DOHH2 (cell line): Measurements from ENCODE around the gene E2F3.

Experiments used
- H3F3A ChIP-seq: fragments of 200-600 bp; sonication (generic), shearing (Covaris generic); 2 replicates; pipeline ENCODE4 v1.6.0; 2016; ENCODE audit warnings: antibody characterized with exemption, mild to moderate bottlenecking; ENCODE audit not compliant: control insufficient read depth, insufficient read depth
- H3K27ac ChIP-seq: fragments of 200-600 bp; sonication (generic); 2 replicates; pipeline ENCODE4 v1.5.1; 2014; ENCODE audit warnings: low read depth, mild to moderate bottlenecking, low read length, moderate library complexity
- H3K27me3 ChIP-seq: fragments of 200-600 bp; sonication (generic); 2 replicates; pipeline ENCODE4 v1.6.1; 2014; ENCODE audit warnings: mild to moderate bottlenecking, low read length, mixed read lengths; ENCODE audit not compliant: control insufficient read depth
- H3K36me3 ChIP-seq: fragments of 200-600 bp; sonication (generic); 2 replicates; pipeline ENCODE4 v1.6.1; 2014; ENCODE audit warnings: mild to moderate bottlenecking, low read length, moderate library complexity, mixed read lengths; ENCODE audit not compliant: control insufficient read depth
- H3K4me1 ChIP-seq: fragments of 200-600 bp; sonication (generic); 2 replicates; pipeline ENCODE4 v1.6.1; 2014; ENCODE audit warnings: mild to moderate bottlenecking, low read length, mixed read lengths; ENCODE audit not compliant: control insufficient read depth
- H3K4me2 ChIP-seq: fragments of 200-600 bp; sonication (generic); 2 replicates; pipeline ENCODE4 v1.6.0; 2014; ENCODE audit warnings: mild to moderate bottlenecking, low read length, moderate library complexity
- H3K4me3 ChIP-seq: fragments of 200-600 bp; sonication (generic); 2 replicates; pipeline ENCODE4 v1.5.1; 2014; ENCODE audit warnings: mild to moderate bottlenecking, low read length, mixed read lengths
- H3K79me2 ChIP-seq: fragments of 200-600 bp; sonication (generic); 2 replicates; pipeline ENCODE4 v1.6.1; 2014; ENCODE audit warnings: mild to moderate bottlenecking, low read length, mixed read lengths; ENCODE audit not compliant: control insufficient read depth
- H3K9me2 ChIP-seq: fragments of 200-600 bp; sonication (generic); replicated peaks from 2 replicates; pipeline ENCODE4 v1.6.1; 2014; ENCODE audit warnings: mild to moderate bottlenecking, low read length, mixed read lengths; ENCODE audit not compliant: control insufficient read depth
- H3K9me3 ChIP-seq: fragments of 200-600 bp; sonication (generic); 2 replicates; pipeline ENCODE4 v1.6.1; 2014; ENCODE audit warnings: antibody characterized with exemption, low read length, mixed read lengths; ENCODE audit not compliant: control insufficient read depth, insufficient read depth
- H4K20me1 ChIP-seq: fragments of 200-600 bp; sonication (generic); 2 replicates; pipeline ENCODE4 v1.6.0; 2014; ENCODE audit warnings: low read depth, mild to moderate bottlenecking, antibody characterized with exemption, low read length, moderate library complexity; ENCODE audit not compliant: control insufficient read depth, insufficient read depth
- CTCF ChIP-seq: fragments of 200-600 bp; sonication (generic); IDR thresholded peaks from one replicate; pipeline ENCODE4 v1.5.1; 2014; ENCODE audit warnings: antibody characterized with exemption, mild to moderate bottlenecking, low read depth, low read length; ENCODE audit not compliant: poor library complexity, severe bottlenecking
- EZH2phosphoT487 ChIP-seq: fragments of 200-600 bp; sonication (generic); IDR thresholded peaks from 2 replicates; pipeline ENCODE4 v1.6.1; 2017; ENCODE audit warnings: borderline replicate concordance, mild to moderate bottlenecking, antibody characterized with exemption, low read length, moderate library complexity, mixed read lengths

Gene E2F3

GRCh38 chr6:20538907-20539306 lies 137.2 kb downstream of the E2F3 start:
- Histone ChIP-seq H3F3A (no peaks in the 10 kb centered on the region), H3K79me2 (peaks cover 89% of the 10 kb centered on the region), H3K36me3 (peaks cover 52% of the 10 kb centered on the region), H3K4me3 (no peak overlapping the region), H3K9me3 (no peaks in the 10 kb centered on the region), H3K27me3 (no peaks in the 10 kb centered on the region), H3K9me2 (no peaks in the 10 kb centered on the region), H3K4me2 (no peak overlapping the region), H3K4me1 (peaks cover 11% of the 10 kb centered on the region), H4K20me1 (no peaks in the 10 kb centered on the region), H3K27ac (no peak overlapping the region)
- TF ChIP-seq CTCF (no peak), EZH2phosphoT487 (no peak)

- H3K27me3 ChIP-seq = no peaks in the 10 kb centered on the region
- H3F3A ChIP-seq = no peaks in the 10 kb centered on the region
- no peak overlapping the region for H3K27ac ChIP-seq
- H3K9me3 ChIP-seq = no peaks in the 10 kb centered on the region
- no peak overlapping the region for H3K4me3 ChIP-seq
- no peak overlapping the region for H3K4me2 ChIP-seq
- no peaks in the 10 kb centered on the region for H4K20me1 ChIP-seq
- H3K36me3 ChIP-seq = peaks cover 52% of the 10 kb centered on the region
- no peak for TF ChIP-seq CTCF
- H3K4me1 ChIP-seq = peaks cover 10% of the 10 kb centered on the region
- peaks cover 91% of the 10 kb centered on the region for H3K79me2 ChIP-seq
- H3K9me2 ChIP-seq = no peaks in the 10 kb centered on the region
These were observed 137.7 kb downstream of the E2F3 start for GRCh38 chr6:20539387-20539786.

GRCh38 chr6:20540683-20541082 lies 139.0 kb downstream of the E2F3 start:
- Histone ChIP-seq H3K4me3 (no peak overlapping the region), H4K20me1 (no peaks in the 10 kb centered on the region), H3K9me2 (no peaks in the 10 kb centered on the region), H3K9me3 (no peaks in the 10 kb centered on the region), H3K36me3 (peaks cover 50% of the 10 kb centered on the region), H3F3A (no peaks in the 10 kb centered on the region), H3K27ac (no peak overlapping the region), H3K79me2 (peaks cover 83% of the 10 kb centered on the region), H3K27me3 (no peaks in the 10 kb centered on the region), H3K4me2 (no peak overlapping the region), H3K4me1 (peaks cover 5% of the 10 kb centered on the region)
- TF ChIP-seq EZH2phosphoT487 (no peak), CTCF (no peak)

DNA sequence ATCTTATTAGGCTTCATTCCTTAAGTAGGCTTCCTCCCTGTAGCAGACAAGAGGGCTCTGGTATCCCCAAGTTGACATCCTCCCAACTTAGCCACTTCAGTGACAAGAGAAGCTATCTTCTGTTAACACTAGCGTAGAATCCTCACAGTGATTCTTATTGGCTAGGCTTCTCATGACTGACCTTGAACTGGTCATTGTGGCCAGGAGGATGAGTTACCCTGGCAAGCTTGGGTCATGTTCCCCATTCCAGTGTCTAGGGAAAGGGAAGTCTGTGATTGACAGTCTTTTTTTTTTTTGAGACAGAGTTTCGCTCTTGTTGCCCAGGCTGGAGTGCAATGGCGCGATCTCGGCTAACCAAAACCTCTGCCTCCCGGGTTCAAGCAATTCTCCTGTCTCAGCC lies 139.7 kb downstream of the E2F3 start:
- Histone ChIP-seq H3K36me3 (peaks cover 50% of the 10 kb centered on the region), H3K9me2 (no peaks in the 10 kb centered on the region), H3K9me3 (no peaks in the 10 kb centered on the region), H3K27ac (no peak overlapping the region), H4K20me1 (no peaks in the 10 kb centered on the region), H3K79me2 (peaks cover 76% of the 10 kb centered on the region), H3K27me3 (no peaks in the 10 kb centered on the region), H3K4me3 (no peak overlapping the region), H3F3A (no peaks in the 10 kb centered on the region), H3K4me2 (no peak overlapping the region), H3K4me1 (no peaks in the 10 kb centered on the region)
- TF ChIP-seq CTCF (no peak), EZH2phosphoT487 (no peak)
